ENCODE results near the gene KCNJ1.

The KCNJ1 gene

DNA sequence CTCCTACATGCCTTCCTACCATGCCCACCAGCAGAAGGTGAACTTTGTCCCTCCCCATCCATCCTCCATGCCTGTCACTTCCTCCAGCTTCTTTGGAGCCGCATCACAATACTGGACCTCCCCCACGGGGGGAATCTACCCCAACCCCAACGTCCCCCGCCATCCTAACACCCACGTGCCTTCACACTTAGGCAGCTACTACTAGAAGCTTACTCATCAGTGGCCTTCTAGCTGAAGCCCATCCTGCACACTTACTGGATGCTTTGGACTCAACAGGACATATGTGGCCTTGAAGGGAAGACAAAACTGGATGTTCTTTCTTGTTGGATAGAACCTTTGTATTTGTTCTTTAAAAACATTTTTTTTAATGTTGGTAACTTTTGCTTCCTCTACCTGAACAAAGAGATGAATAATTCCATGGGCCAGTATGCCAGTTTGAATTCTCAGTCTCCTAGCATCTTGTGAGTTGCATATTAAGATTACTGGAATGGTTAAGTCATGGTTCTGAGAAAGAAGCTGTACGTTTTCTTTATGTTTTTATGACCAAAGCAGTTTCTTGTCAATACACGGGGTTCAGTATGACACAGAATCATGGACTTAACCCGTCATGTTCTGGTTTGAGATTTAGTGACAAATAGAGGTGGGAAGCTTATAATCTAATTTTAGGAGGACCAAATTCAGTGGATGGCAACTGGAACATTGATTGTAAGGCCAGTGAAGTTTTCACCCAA lies 56.1 kb downstream of the KCNJ1 start:
- H3K36me3 ChIP-seq (ENCODE audit: control insufficient read depth in 5 of 5, insufficient read depth in 5 of 5, low read length in 5 of 5) = peaks cover 5 to 63% (median 46%) of the 10 kb centered on the region in 5 donors

DNA sequence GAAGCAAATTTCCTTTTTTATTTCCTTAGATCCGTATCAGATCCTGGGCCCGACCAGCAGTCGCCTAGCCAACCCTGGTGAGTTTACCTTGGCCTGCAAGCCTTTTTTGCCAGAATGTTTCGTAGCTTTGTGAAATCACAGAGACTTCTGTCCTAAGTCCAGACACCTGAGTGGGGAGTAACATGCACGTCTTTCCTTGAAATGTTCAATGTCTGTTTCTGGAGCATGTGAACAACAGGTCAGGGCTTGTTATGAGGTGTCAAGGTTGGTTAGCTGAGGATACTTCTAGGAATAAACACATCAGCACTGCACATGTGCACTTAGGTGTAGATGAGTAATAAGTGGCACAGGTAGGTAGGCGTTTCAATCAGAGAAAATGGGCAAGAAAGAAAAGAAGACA lies 58.0 kb downstream of the KCNJ1 start:
- no peak overlapping the region for H3K27ac ChIP-seq (ENCODE audit: low read depth, low read length)
- no peaks in the 10 kb centered on the region for H3K9me3 ChIP-seq (ENCODE audit: control insufficient read depth in 5 of 5, low read length in 5 of 5)
- no peak overlapping the region for H3K4me3 ChIP-seq (ENCODE audit: low read depth in 1 of 5, low read length in 5 of 5)
- H3K36me3 ChIP-seq (ENCODE audit: control insufficient read depth in 5 of 5, insufficient read depth in 5 of 5, low read length in 5 of 5) = peaks cover 5 to 72% (median 50%) of the 10 kb centered on the region in 5 donors
- H3K9ac ChIP-seq (ENCODE audit: low read length in 5 of 5) = no peak overlapping the region
- H3K27me3 ChIP-seq (ENCODE audit: control insufficient read depth in 5 of 5, insufficient read depth in 4 of 5, low read length in 5 of 5) = no peaks in the 10 kb centered on the region
- peaks cover 0 to 10% (median 6%) of the 10 kb centered on the region in 5 donors for H3K4me1 ChIP-seq (ENCODE audit: control insufficient read depth in 5 of 5, insufficient read depth in 5 of 5, low read length in 5 of 5)

More for the DNA sequence above, 56.1 kb downstream of the KCNJ1 start:
- Histone ChIP-seq H3K9me3 (ENCODE audit: control insufficient read depth in 5 of 5, low read length in 5 of 5) (no peaks in the 10 kb centered on the region), H3K4me3 (ENCODE audit: low read depth in 1 of 5, low read length in 5 of 5) (no peak overlapping the region), H3K4me1 (ENCODE audit: control insufficient read depth in 5 of 5, insufficient read depth in 5 of 5, low read length in 5 of 5) (peaks cover 0 to 25% (median 19%) of the 10 kb centered on the region in 5 donors), H3K27me3 (ENCODE audit: control insufficient read depth in 5 of 5, insufficient read depth in 4 of 5, low read length in 5 of 5) (no peaks in the 10 kb centered on the region), H3K9ac (ENCODE audit: low read length in 5 of 5) (no peak overlapping the region), H3K27ac (ENCODE audit: low read depth, low read length) (no peak overlapping the region)

- H3K9me3 ChIP-seq (ENCODE audit: control insufficient read depth in 5 of 5, low read length in 5 of 5) = no peaks in the 10 kb centered on the region
- H3K4me1 ChIP-seq (ENCODE audit: control insufficient read depth in 5 of 5, insufficient read depth in 5 of 5, low read length in 5 of 5) = peaks cover 0 to 7% (median 3%) of the 10 kb centered on the region in 5 donors
- no peak overlapping the region for H3K27ac ChIP-seq (ENCODE audit: low read depth, low read length)
- no peaks in the 10 kb centered on the region for H3K27me3 ChIP-seq (ENCODE audit: control insufficient read depth in 5 of 5, insufficient read depth in 4 of 5, low read length in 5 of 5)
- peaks cover 5 to 71% (median 46%) of the 10 kb centered on the region in 5 donors for H3K36me3 ChIP-seq (ENCODE audit: control insufficient read depth in 5 of 5, insufficient read depth in 5 of 5, low read length in 5 of 5)
- no peak overlapping the region for H3K4me3 ChIP-seq (ENCODE audit: low read depth in 1 of 5, low read length in 5 of 5)
- no peak overlapping the region for H3K9ac ChIP-seq (ENCODE audit: low read length in 5 of 5)
These were observed 59.2 kb downstream of the KCNJ1 start for GRCh38 chr11:128807909-128808308.

- H3K27ac ChIP-seq (ENCODE audit: low read depth, low read length) = no peak overlapping the region
- H3K27me3 ChIP-seq (ENCODE audit: control insufficient read depth in 5 of 5, insufficient read depth in 4 of 5, low read length in 5 of 5) = no peaks in the 10 kb centered on the region
- no peak overlapping the region for H3K9ac ChIP-seq (ENCODE audit: low read length in 5 of 5)
- peaks cover 5 to 66% (median 46%) of the 10 kb centered on the region in 5 donors for H3K36me3 ChIP-seq (ENCODE audit: control insufficient read depth in 5 of 5, insufficient read depth in 5 of 5, low read length in 5 of 5)
- H3K4me3 ChIP-seq (ENCODE audit: low read depth in 1 of 5, low read length in 5 of 5) = no peak overlapping the region
- H3K4me1 ChIP-seq (ENCODE audit: control insufficient read depth in 5 of 5, insufficient read depth in 5 of 5, low read length in 5 of 5) = peaks cover 0 to 16% (median 5%) of the 10 kb centered on the region in 5 donors
- no peaks in the 10 kb centered on the region for H3K9me3 ChIP-seq (ENCODE audit: control insufficient read depth in 5 of 5, low read length in 5 of 5)
These were observed 60.4 kb downstream of the KCNJ1 start for GRCh38 chr11:128806506-128807261.

DNA sequence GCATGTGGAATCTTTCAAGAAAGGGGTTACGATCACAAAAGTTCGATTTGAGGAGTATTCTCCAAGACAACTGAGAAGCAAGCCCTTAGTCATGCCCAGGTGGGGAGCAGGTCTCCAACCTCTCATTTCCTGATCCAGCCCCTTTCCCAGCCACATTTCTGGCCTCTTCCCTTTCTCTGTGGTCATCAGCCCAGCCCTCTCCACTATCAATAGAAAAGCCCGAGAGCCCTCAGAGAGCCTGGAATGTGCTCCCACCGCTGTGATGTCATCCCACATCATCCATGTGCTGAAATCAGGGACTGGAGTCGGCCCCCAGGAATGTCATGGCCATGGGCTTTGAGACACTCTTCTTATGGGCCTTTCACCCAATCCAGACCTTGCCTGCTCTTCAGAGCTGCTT lies 62.6 kb downstream of the KCNJ1 start:
- H3K27ac ChIP-seq (ENCODE audit: low read depth, low read length) = no peak overlapping the region
- H3K4me3 ChIP-seq (ENCODE audit: low read depth in 1 of 5, low read length in 5 of 5) = no peak overlapping the region
- H3K27me3 ChIP-seq (ENCODE audit: control insufficient read depth in 5 of 5, insufficient read depth in 4 of 5, low read length in 5 of 5) = no peaks in the 10 kb centered on the region
- no peak overlapping the region for H3K9ac ChIP-seq (ENCODE audit: low read length in 5 of 5)
- peaks cover 0 to 22% (median 5%) of the 10 kb centered on the region in 5 donors for H3K4me1 ChIP-seq (ENCODE audit: control insufficient read depth in 5 of 5, insufficient read depth in 5 of 5, low read length in 5 of 5)
- no peaks in the 10 kb centered on the region for H3K9me3 ChIP-seq (ENCODE audit: control insufficient read depth in 5 of 5, low read length in 5 of 5)
- H3K36me3 ChIP-seq (ENCODE audit: control insufficient read depth in 5 of 5, insufficient read depth in 5 of 5, low read length in 5 of 5) = peaks cover 3 to 64% (median 35%) of the 10 kb centered on the region in 5 donors

DNA sequence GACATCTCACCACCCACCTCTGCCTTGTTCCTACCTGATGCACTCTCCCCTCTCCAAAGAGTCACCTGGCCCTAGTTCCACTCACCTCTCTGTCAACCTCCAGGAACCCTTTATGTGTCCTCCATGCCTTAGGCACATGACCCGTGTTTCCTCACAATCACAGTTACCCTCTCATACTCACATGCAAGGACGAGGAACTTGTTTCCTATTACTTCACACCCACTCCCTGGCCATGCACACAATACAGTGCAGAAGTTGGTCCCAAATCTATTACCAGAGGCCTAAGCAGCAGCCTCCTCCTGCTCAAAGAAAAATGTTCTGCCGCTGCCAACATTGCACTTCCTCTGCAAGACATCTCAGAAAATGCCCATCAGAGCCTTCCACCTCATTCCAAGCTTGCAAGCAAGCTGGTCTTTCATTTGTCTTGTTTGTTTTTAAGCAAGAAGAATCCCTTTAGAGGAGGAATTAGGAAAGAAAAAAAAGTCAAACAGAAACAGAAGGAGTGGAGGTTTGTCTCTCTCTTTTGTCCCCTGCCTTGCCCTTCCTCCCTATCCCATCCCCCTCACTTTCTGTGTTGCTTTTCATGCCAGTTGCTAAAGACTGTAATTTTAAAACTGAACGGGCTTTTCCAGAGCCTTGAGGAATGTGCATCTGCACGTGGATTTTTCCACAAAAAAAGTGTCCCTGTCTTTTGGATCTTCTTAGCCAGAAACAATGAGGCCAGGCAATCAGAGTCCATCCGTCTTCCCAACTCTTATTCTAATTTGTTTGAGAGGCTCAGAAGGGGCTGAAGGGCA lies 63.4 kb downstream of the KCNJ1 start:
- Histone ChIP-seq H3K9ac (ENCODE audit: low read length in 5 of 5) (no peak overlapping the region), H3K27me3 (ENCODE audit: control insufficient read depth in 5 of 5, insufficient read depth in 4 of 5, low read length in 5 of 5) (no peaks in the 10 kb centered on the region), H3K36me3 (ENCODE audit: control insufficient read depth in 5 of 5, insufficient read depth in 5 of 5, low read length in 5 of 5) (peaks cover 3 to 63% (median 33%) of the 10 kb centered on the region in 5 donors), H3K9me3 (ENCODE audit: control insufficient read depth in 5 of 5, low read length in 5 of 5) (no peaks in the 10 kb centered on the region), H3K27ac (ENCODE audit: low read depth, low read length) (no peak overlapping the region), H3K4me1 (ENCODE audit: control insufficient read depth in 5 of 5, insufficient read depth in 5 of 5, low read length in 5 of 5) (peaks cover 0 to 22% (median 5%) of the 10 kb centered on the region in 5 donors), H3K4me3 (ENCODE audit: low read depth in 1 of 5, low read length in 5 of 5) (no peak overlapping the region)

GRCh38 chr11:128803011-128803410 lies 64.1 kb downstream of the KCNJ1 start:
- peaks cover 0 to 22% (median 5%) of the 10 kb centered on the region in 5 donors for H3K4me1 ChIP-seq (ENCODE audit: control insufficient read depth in 5 of 5, insufficient read depth in 5 of 5, low read length in 5 of 5)
- H3K4me3 ChIP-seq (ENCODE audit: low read depth in 1 of 5, low read length in 5 of 5) = no peak overlapping the region
- H3K9me3 ChIP-seq (ENCODE audit: control insufficient read depth in 5 of 5, low read length in 5 of 5) = no peaks in the 10 kb centered on the region
- no peaks in the 10 kb centered on the region for H3K27me3 ChIP-seq (ENCODE audit: control insufficient read depth in 5 of 5, insufficient read depth in 4 of 5, low read length in 5 of 5)
- H3K36me3 ChIP-seq (ENCODE audit: control insufficient read depth in 5 of 5, insufficient read depth in 5 of 5, low read length in 5 of 5) = peaks cover 3 to 70% (median 33%) of the 10 kb centered on the region in 5 donors
- no peak overlapping the region for H3K27ac ChIP-seq (ENCODE audit: low read depth, low read length)
- no peak overlapping the region for H3K9ac ChIP-seq (ENCODE audit: low read length in 5 of 5)

DNA sequence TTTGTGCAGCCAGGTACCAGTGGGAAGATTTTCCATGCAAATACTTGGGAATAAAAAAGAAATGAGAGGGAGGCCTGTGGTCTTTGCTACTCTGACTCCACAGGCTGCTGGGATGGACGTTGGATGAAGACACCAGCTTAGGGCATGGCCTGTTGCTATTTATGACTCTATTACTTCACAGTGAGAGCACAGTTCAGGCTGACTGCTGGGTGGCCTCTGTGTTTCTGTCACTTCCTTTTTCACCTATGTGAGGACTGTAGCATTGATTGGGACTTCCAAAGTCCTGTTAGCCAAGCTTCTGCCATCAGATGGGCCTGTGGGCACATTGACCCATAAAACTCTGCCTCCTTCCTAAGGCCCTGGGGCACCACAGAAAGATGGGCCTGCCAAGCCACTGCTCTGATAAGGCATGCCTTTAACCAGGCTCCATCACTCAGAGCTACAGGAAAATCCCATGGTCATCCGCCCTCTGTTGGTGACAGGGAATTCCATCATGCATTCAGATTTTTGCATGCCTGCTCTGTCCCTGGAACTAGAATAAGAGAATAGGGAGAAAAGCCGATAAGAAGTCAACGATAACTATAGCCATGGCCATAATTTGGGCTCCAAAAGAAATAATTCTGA lies 64.6 kb downstream of the KCNJ1 start:
- Histone ChIP-seq H3K4me3 (ENCODE audit: low read depth in 1 of 5, low read length in 5 of 5) (no peak overlapping the region), H3K4me1 (ENCODE audit: control insufficient read depth in 5 of 5, insufficient read depth in 5 of 5, low read length in 5 of 5) (peaks cover 0 to 22% (median 5%) of the 10 kb centered on the region in 5 donors), H3K27me3 (ENCODE audit: control insufficient read depth in 5 of 5, insufficient read depth in 4 of 5, low read length in 5 of 5) (no peaks in the 10 kb centered on the region), H3K27ac (ENCODE audit: low read depth, low read length) (no peak overlapping the region), H3K9ac (ENCODE audit: low read length in 5 of 5) (no peak overlapping the region), H3K9me3 (ENCODE audit: control insufficient read depth in 5 of 5, low read length in 5 of 5) (no peaks in the 10 kb centered on the region), H3K36me3 (ENCODE audit: control insufficient read depth in 5 of 5, insufficient read depth in 5 of 5, low read length in 5 of 5) (peaks cover 2 to 71% (median 30%) of the 10 kb centered on the region in 5 donors)

- H3K27ac ChIP-seq (ENCODE audit: low read depth, low read length) = no peak overlapping the region
- no peak overlapping the region for H3K9ac ChIP-seq (ENCODE audit: low read length in 5 of 5)
- no peaks in the 10 kb centered on the region for H3K9me3 ChIP-seq (ENCODE audit: control insufficient read depth in 5 of 5, low read length in 5 of 5)
- no peak overlapping the region for H3K4me3 ChIP-seq (ENCODE audit: low read depth in 1 of 5, low read length in 5 of 5)
- H3K27me3 ChIP-seq (ENCODE audit: control insufficient read depth in 5 of 5, insufficient read depth in 4 of 5, low read length in 5 of 5) = no peaks in the 10 kb centered on the region
- H3K4me1 ChIP-seq (ENCODE audit: control insufficient read depth in 5 of 5, insufficient read depth in 5 of 5, low read length in 5 of 5) = peaks cover 0 to 22% (median 5%) of the 10 kb centered on the region in 5 donors
- H3K36me3 ChIP-seq (ENCODE audit: control insufficient read depth in 5 of 5, insufficient read depth in 5 of 5, low read length in 5 of 5) = peaks cover 0 to 63% (median 18%) of the 10 kb centered on the region in 5 donors
These were observed 66.2 kb downstream of the KCNJ1 start for GRCh38 chr11:128800871-128801417.

Measured in subcutaneous abdominal adipose tissue (tissue), 5 donors.